Ovary (tissue), 3 donors: ENCODE measurements around the gene PINLYP.

Source experiments
- CTCF ChIP-seq, 3 donors: fragments of 450-650 bp in 2 of 3; fragments of 200-600 bp in 1 of 3; IDR thresholded peaks; one replicate each; pipeline versions ENCODE4 v1.5.1 to v1.8.0; 2016 to 2022; ENCODE audit warnings: antibody characterized with exemption in 3 of 3, mild to moderate bottlenecking in 1 of 3
- POLR2A ChIP-seq: fragments of 450-650 bp; IDR thresholded peaks from one replicate; pipeline ENCODE4 v1.6.1; 2017; ENCODE audit warnings: antibody characterized with exemption, mild to moderate bottlenecking, moderate library complexity
- donor health status: DM: no; HTN: no; CAD: no.

- TF ChIP-seq CTCF (IDR thresholded peaks at IDR 0.05) (no peak), POLR2A (no peak)
Measured at GRCh38 chr19:43589277-43589676, 13.7 kb downstream of the PINLYP start.
